OCI-LY3 (cell line): ENCODE data around the gene ZHX3.

Experiments used
- EZH2phosphoT487 ChIP-seq: fragments of 200-600 bp; shearing (Covaris generic); IDR thresholded peaks from 2 replicates; pipeline ENCODE4 v1.6.1; 2018; ENCODE audit warnings: antibody characterized with exemption, mixed run types, low read depth
- TF ChIP-seq, protein P1 (sequence below): fragments of 200-600, 300-600 bp; sonication (generic); IDR thresholded peaks from 2 replicates; pipeline ENCODE4 v1.5.1; 2014; ENCODE audit warnings: antibody characterized with exemption, low read length, low read depth

DNA sequence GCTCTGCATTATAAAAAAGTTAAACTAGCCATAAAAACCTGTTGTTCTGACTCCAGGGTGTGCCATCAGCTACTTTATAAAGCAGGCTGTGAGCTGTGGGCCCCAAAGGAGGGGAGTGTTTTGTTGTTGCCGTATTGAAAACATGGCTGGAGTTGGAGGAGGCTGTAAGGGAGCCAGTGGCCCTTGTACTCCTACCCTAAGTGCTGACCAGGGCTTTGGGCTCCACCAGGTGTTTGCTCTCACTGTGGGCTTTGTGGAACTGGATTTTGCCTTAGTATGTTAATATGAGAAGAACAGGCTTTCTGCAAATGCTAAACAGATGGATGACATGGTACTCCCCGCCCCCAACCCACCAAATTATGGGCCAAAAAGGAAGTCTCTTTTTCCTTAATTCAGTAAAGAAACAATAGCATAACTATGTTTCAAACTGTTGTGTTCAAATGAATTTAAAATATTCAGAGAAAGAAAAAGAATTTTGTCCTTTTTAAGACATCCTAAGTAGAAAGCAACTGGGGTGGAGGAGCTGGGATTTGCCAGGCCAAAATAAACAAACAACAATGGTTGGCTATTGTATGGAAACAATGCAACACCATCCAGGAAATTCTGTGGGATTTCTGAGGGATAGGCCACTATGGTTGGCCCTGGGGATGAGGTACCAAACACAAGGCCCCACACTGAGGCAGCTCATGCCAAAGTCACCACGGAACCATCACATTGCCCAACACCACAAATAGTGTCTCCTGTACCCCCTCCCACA is 116.9 kb downstream of the ZHX3 start:
- TF ChIP-seq, protein P1, sequence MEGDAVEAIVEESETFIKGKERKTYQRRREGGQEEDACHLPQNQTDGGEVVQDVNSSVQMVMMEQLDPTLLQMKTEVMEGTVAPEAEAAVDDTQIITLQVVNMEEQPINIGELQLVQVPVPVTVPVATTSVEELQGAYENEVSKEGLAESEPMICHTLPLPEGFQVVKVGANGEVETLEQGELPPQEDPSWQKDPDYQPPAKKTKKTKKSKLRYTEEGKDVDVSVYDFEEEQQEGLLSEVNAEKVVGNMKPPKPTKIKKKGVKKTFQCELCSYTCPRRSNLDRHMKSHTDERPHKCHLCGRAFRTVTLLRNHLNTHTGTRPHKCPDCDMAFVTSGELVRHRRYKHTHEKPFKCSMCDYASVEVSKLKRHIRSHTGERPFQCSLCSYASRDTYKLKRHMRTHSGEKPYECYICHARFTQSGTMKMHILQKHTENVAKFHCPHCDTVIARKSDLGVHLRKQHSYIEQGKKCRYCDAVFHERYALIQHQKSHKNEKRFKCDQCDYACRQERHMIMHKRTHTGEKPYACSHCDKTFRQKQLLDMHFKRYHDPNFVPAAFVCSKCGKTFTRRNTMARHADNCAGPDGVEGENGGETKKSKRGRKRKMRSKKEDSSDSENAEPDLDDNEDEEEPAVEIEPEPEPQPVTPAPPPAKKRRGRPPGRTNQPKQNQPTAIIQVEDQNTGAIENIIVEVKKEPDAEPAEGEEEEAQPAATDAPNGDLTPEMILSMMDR, result no peak
- TF ChIP-seq EZH2phosphoT487, result no peak
